Esophagus mucosa (tissue), 1 donor: ENCODE data around the gene PCDHA6. TPM values are rescaled to one million over a fixed set of nuclear protein-coding genes. Genes with fewer than 3 reads are reported as not detected.
"Not testable (repeated sequence)": the region's sequence is repeated elsewhere in the genome, so short reads cannot be mapped to it uniquely, and the experiment has no call there.

Source experiments
- ATAC-seq: fragments of 200-7000 bp; cut with Tn5 transposase; one replicate; pipeline ENCODE4 v1.9.1; 2020
- total RNA-seq: library from RNA; stranded (reverse); gene quantifications from one replicate; pipeline ENCODE4 v1.2.4, GENCODE V29; 2023
- donor health status: DM: yes; HTN: yes; CAD: no.

The PCDHA6 gene, protein sequence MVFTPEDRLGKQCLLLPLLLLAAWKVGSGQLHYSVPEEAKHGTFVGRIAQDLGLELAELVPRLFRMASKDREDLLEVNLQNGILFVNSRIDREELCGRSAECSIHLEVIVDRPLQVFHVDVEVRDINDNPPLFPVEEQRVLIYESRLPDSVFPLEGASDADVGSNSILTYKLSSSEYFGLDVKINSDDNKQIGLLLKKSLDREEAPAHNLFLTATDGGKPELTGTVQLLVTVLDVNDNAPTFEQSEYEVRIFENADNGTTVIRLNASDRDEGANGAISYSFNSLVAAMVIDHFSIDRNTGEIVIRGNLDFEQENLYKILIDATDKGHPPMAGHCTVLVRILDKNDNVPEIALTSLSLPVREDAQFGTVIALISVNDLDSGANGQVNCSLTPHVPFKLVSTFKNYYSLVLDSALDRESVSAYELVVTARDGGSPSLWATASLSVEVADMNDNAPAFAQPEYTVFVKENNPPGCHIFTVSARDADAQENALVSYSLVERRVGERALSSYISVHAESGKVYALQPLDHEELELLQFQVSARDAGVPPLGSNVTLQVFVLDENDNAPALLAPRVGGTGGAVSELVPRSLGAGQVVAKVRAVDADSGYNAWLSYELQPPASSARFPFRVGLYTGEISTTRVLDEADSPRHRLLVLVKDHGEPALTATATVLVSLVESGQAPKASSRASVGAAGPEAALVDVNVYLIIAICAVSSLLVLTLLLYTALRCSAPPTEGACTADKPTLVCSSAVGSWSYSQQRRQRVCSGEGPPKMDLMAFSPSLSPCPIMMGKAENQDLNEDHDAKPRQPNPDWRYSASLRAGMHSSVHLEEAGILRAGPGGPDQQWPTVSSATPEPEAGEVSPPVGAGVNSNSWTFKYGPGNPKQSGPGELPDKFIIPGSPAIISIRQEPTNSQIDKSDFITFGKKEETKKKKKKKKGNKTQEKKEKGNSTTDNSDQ
- not detected for total RNA-seq

DNA sequence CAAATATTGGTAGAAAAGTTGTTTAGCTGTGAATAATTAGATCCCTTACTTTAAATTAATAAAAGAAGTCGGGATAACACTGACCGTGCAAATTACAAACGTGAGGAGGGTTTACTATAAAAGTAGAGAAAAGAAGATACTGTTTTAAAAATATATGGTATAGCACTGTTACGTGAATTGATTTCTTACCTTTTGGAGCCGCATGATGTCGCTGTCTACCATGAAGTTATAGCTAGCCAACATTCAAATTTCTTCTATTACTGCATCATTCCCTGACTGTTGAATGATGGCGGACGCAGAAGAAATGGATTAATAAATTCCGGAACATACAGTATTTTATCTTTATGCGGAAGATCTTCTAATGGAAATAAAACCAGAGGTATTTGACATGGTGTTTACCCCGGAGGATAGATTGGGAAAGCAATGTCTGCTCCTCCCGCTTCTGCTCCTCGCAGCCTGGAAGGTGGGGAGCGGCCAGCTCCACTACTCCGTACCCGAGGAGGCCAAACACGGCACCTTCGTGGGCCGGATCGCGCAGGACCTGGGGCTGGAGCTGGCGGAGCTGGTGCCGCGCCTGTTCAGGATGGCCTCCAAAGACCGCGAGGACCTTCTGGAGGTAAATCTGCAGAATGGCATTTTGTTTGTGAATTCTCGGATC lies at the start of gene PCDHA6:
Gene PCDHA6 (plus strand): TSS at position 257 of the 658 bp plus-strand sequence. CDS start 132 bp downstream, at position 389.
- no peak for ATAC-seq

DNA sequence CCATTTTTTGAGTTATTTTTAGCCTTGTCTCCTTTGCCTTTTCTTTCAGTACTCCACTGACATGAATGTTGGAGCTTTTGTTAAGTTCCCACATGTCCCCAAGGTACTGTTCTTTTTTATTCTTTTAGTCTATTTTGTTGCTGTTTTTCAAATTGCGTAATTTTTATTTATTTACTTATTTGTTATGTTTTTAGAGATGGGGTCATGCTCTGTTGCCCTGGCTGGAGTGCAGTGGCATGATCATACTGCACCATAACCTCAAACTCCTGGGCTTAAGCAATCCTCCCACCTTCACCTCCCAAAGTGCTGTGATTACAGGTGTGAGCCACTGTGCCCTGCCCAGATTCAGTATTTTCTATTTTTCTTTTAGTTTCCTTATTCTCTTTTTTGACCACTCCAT lies 47.2 kb upstream of the PCDHA6 start:
- no peak for ATAC-seq

DNA sequence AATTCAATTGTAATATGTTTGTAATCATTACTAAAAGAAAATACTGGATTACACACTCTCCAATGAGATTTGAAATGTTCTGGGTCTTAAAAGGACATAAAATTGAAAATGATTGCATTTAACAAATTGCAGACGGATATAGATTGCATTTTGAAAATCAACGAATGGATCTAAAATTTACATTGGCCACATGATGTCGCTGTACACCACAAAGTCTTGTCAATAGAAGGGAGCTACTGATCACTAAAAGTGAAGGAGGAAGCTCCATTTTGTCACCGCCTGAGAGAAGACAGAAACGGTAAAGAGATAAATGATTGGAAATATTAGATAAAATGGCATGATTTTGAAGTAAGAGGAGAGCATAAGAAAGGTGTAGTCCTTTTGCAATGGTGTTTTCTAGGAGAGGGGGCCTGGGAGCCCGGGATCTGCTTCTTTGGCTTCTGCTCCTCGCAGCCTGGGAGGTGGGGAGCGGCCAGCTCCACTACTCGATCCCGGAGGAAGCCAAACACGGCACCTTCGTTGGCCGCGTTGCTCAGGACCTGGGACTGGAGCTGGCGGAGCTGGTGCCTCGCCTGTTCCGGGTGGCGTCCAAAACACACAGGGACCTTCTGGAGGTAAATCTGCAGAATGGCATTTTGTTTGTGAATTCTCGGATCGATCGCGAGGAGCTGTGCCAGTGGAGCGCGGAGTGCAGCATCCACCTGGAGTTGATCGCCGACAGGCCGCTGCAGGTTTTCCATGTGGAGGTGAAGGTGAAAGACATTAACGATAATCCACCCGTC lies 41.7 kb upstream of the PCDHA6 start, which contains the start of gene PCDHA1:
Gene PCDHA1 (plus strand): TSS at position 236 of the 782 bp plus-strand sequence.
- no peak for ATAC-seq

GRCh38 chr5:140787422-140787821 lies 40.3 kb upstream of the PCDHA6 start:
- ATAC-seq, result not testable (repeated sequence)

DNA sequence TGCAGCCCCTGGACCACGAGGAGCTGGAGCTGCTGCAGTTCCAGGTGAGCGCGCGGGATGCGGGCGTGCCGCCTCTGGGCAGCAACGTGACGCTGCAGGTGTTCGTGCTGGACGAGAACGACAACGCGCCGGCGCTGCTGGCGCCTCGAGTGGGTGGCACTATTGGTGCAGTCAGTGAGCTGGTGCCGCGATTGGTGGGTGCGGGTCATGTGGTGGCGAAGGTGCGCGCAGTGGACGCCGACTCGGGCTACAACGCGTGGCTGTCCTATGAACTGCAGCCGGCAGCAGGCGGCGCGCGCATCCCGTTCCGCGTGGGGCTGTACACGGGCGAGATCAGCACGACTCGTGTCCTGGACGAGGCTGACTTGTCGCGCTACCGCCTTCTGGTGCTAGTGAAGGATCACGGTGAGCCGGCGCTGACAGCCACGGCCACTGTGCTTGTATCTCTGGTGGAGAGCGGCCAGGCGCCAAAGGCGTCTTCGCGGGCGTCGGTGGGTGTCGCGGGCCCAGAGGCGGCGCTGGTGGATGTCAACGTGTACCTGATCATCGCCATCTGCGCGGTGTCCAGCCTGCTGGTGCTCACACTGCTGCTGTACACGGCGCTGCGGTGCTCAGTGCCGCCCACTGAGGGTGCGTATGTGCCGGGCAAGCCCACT lies 39.8 kb upstream of the PCDHA6 start:
- not testable (repeated sequence) for ATAC-seq

GRCh38 chr5:140791089-140791488 lies 36.7 kb upstream of the PCDHA6 start:
- ATAC-seq, result no peak

DNA sequence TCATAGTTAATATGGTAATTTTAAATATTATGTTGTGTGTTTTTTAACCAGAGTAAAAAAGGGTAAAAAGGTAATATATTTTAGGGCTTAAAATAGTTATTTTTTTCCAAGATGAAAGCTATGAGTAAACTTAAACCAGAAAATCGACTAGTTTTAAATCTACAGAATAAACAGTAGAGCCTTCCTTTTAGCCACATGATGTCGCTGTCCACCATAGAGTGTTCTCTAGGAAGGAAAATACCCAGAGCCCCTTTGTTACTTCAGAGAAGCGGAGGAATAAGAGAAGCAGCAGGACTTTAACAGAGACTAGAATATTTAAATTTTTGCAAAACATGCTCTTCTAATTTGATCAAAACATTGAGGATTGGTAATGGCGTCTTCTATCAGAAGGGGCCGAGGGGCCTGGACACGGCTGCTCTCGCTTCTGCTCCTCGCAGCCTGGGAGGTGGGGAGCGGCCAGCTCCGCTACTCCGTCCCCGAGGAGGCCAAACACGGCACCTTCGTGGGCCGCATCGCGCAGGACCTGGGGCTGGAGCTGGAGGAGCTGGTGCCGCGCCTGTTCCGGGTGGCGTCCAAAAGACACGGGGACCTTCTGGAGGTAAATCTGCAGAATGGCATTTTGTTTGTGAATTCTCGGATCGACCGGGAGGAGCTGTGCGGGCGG lies 33.0 kb upstream of the PCDHA6 start, which contains the start of gene PCDHA2:
Gene PCDHA2 (plus strand): TSS at position 258 of the 664 bp plus-strand sequence.
- ATAC-seq, result no peak

GRCh38 chr5:140795259-140795641 lies 32.5 kb upstream of the PCDHA6 start:
- ATAC-seq, result no peak

- not testable (repeated sequence) for ATAC-seq
These were observed 31.6 kb upstream of the PCDHA6 start for GRCh38 chr5:140796072-140796717.

DNA sequence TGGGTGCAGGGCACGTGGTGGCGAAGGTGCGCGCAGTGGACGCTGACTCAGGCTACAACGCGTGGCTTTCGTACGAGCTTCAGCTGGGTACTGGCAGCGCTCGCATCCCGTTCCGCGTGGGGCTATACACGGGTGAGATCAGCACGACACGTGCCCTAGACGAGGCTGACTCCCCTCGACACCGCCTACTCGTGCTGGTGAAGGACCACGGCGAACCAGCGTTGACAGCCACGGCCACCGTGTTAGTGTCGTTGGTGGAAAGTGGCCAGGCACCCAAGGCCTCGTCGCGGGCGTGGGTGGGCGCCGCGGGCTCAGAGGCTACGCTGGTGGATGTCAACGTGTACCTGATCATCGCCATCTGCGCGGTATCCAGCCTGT lies 31.1 kb upstream of the PCDHA6 start:
- ATAC-seq, result no peak

DNA sequence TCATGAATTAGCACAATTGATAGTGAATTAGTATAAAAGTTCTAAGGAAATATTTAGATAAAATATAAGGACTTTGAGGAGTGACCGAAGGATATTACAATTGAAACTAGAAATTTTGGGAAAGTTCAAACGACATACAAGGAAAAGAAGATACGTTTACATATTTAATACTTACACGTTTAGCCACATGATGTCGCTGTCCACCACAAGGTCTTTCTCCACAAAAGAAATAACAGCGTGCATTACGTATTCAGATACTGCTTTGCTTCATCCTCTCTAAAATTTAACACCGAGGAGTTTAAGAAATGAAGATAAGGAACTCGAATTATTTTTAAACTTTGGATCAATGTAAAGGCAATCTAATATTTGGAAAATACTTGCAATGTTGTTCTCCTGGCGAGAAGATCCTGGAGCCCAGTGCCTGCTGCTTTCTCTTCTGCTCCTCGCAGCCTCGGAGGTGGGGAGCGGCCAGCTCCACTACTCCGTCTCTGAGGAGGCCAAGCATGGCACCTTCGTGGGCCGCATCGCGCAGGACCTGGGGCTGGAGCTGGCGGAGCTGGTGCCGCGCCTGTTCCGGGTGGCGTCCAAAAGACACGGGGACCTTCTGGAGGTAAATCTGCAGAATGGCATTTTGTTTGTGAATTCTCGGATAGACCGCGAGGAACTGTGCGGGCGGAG lies 26.8 kb upstream of the PCDHA6 start, which contains the start of gene PCDHA3:
Gene PCDHA3 (plus strand): TSS at position 242 of the 678 bp plus-strand sequence.
- no peak for ATAC-seq

DNA sequence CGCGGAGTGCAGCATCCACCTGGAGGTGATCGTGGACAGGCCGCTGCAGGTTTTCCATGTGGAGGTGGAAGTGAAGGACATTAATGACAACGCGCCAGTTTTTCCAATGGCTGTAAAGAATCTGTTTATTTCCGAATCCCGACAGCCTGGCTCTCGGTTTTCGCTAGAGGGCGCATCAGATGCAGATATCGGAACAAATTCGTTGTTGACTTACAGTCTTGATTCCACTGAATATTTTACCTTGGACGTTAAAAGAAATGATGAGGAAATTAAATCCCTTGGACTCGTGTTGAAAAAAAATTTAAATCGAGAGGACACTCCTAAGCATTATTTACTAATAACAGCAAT lies 26.3 kb upstream of the PCDHA6 start:
- ATAC-seq, result no peak

DNA sequence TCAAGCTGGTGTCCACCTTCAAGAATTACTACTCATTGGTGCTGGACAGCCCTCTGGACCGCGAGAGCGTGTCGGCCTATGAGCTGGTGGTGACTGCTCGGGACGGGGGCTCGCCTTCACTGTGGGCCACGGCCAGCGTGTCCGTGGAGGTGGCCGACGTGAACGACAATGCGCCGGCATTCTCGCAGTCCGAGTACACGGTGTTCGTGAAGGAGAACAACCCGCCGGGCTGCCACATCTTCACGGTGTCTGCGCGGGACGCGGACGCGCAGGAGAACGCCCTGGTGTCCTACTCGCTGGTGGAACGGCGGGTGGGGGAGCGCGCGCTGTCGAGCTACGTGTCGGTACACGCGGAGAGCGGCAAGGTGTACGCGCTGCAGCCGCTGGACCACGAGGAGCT lies 25.4 kb upstream of the PCDHA6 start:
- ATAC-seq, result not testable (repeated sequence)

DNA sequence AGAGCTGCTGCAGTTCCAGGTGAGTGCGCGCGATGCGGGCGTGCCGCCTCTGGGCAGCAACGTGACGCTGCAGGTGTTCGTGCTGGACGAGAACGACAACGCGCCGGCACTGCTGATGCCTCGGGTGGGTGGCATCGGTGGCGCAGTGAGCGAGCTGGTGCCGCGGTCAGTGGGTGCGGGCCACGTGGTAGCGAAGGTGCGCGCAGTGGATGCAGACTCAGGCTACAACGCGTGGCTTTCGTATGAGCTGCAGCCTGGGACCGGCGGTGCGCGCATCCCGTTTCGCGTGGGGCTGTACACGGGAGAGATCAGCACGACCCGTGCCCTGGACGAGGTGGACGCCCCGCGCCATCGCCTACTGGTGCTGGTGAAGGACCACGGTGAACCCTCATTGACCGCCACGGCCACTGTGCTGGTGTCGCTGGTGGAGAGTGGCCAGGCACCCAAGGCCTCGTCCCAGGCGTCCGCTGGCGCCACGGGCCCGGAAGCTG lies 24.9 kb upstream of the PCDHA6 start:
- no peak for ATAC-seq

GRCh38 chr5:140806834-140807775 lies 20.7 kb upstream of the PCDHA6 start, which contains the start of gene PCDHA4:
Gene PCDHA4, plus strand, starts transcription at chr5:140807068.
- ATAC-seq, result no peak

- ATAC-seq, result not testable (repeated sequence)
These were observed 19.4 kb upstream of the PCDHA6 start for GRCh38 chr5:140808241-140808888.

- ATAC-seq, result no peak
These were observed 18.9 kb upstream of the PCDHA6 start for GRCh38 chr5:140808889-140809291.
